ENCODE results near the gene GOLGA2.

DNA sequence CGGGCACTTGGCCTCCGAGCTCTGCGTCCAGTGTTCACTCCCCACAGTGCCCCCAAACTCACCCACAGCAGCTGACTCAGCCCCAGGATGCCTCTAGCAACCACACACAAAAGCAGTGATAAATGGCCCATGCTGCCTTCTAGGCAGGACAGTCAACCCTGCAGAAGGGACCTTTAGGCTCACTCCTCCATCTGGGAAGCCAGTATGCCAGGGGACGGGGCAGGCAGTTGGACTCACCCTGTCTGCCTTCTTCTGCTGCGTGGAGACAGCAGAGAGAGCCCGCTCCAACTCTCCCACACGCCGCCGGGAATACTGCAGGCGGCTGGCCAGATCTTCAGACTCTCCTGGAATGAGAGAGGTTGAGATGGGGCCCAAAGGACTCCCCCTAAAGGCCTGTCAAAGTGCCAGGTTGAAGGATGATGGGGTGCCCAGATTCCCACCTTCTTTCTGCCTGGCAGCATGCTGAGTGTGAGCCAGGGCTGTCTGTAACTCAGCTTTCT, 10.4 kb downstream of the GOLGA2 start:
- TF ChIP-seq CTCF (conservative IDR thresholded peaks at IDR 0.05; ENCODE audit: low read depth, low read length) (no peak), EZH2 (IDR thresholded peaks at IDR 0.05; ENCODE audit: borderline replicate concordance, low read depth, low read length, poor library complexity, severe bottlenecking) (no peak)

All from A673 (cell line).